NCI-H1105 treated with DMSO at 0.1 percent for 48 hours (cell line): ENCODE measurements around the gene ROM1.
"Not testable (repeated sequence)": the region's sequence is repeated elsewhere in the genome, so short reads cannot be mapped to it uniquely, and the experiment has no call there.

Experiments
- DNase-seq: peaks from one replicate; lab custom pipeline; 2025; lab: John Stamatoyannopoulos, UW

The ROM1 gene

GRCh38 chr11:62612366-62613290, at the start of gene ROM1, which contains the start of gene EML3:
Gene ROM1 (plus strand): TSS chr11:62613257. CDS start chr11:62613282, 25 bp downstream.
Gene EML3 (minus strand): TSS chr11:62612775. CDS start chr11:62612457, 318 bp downstream.
- peak; percentile 79 for DNase-seq

- no peak for DNase-seq
Measured at GRCh38 chr11:62565100-62565802, 47.8 kb upstream of the ROM1 start.

- DNase-seq, result no peak
Measured at GRCh38 chr11:62566247-62566646, 46.8 kb upstream of the ROM1 start.

GRCh38 chr11:62567018-62567633, 45.9 kb upstream of the ROM1 start:
- no peak for DNase-seq

GRCh38 chr11:62569611-62570010, 43.4 kb upstream of the ROM1 start:
- DNase-seq, result no peak

- not testable (repeated sequence) for DNase-seq
Measured at GRCh38 chr11:62570903-62571302, 42.2 kb upstream of the ROM1 start.

- not testable (repeated sequence) for DNase-seq
Measured at GRCh38 chr11:62571493-62571892, 41.6 kb upstream of the ROM1 start.

GRCh38 chr11:62572431-62572830, 40.6 kb upstream of the ROM1 start:
- no peak for DNase-seq

- DNase-seq, result peak; percentile 18
Measured at GRCh38 chr11:62573006-62573591, 40.0 kb upstream of the ROM1 start.

GRCh38 chr11:62573592-62574362, 39.3 kb upstream of the ROM1 start, which contains the start of gene EEF1G:
Gene EEF1G (minus strand): TSS chr11:62573891. CDS start chr11:62573842, 49 bp downstream.
- DNase-seq, result peak; percentile 99

GRCh38 chr11:62574363-62575071, 38.5 kb upstream of the ROM1 start:
- DNase-seq, result peak; percentile 47

GRCh38 chr11:62575156-62575555, 37.9 kb upstream of the ROM1 start:
- peak; percentile 49 for DNase-seq

- DNase-seq, result no peak
Measured at GRCh38 chr11:62575837-62576236, 37.2 kb upstream of the ROM1 start.

GRCh38 chr11:62577046-62577714, 35.9 kb upstream of the ROM1 start:
- DNase-seq, result no peak

- no peak for DNase-seq
Measured at GRCh38 chr11:62578541-62578940, 34.5 kb upstream of the ROM1 start.

- DNase-seq, result no peak
Measured at GRCh38 chr11:62579252-62579651, 33.8 kb upstream of the ROM1 start.

GRCh38 chr11:62580959-62581715, 31.9 kb upstream of the ROM1 start:
- DNase-seq, result no peak

GRCh38 chr11:62581735-62582134, 31.3 kb upstream of the ROM1 start:
- not testable (repeated sequence) for DNase-seq

- DNase-seq, result not testable (repeated sequence)
Measured at GRCh38 chr11:62585356-62585755, 27.7 kb upstream of the ROM1 start.
